BJ (cell line): ENCODE data around the gene ERP44. TPM values are rescaled to one million over a fixed set of nuclear protein-coding genes. Genes with fewer than 3 reads are reported as not detected.

Experiments
- CTCF ChIA-PET: fragments of 350-600 bp; formaldehyde crosslinking; extraction: SDS; loops from one replicate; lab custom pipeline; 2021; ENCODE audit warnings: antibody characterized with exemption, inconsistent platforms; lab: Yijun Ruan, JAX
- POLR2A ChIA-PET: fragments of 300-600 bp; sonication (Branson Sonifier 250); formaldehyde crosslinking; extraction: SDS; loops from one replicate; lab custom pipeline; 2021; ENCODE audit warnings: antibody characterized with exemption; lab: Charles Lee
- DNase-seq: peaks from one replicate; pipeline ENCODE4 v3.0.0-alpha.2; 2011; ENCODE audit warnings: low read depth
- H3K27me3 ChIP-seq: 2 replicates; pipeline ENCODE4 v1.6.0; 2011; ENCODE audit warnings: low read length; ENCODE audit not compliant: control insufficient read depth, insufficient read depth
- H3K36me3 ChIP-seq: 2 replicates; pipeline ENCODE4 v1.5.1; 2011; ENCODE audit warnings: low read length; ENCODE audit not compliant: control insufficient read depth, insufficient read depth
- H3K4me3 ChIP-seq: 2 replicates; pipeline ENCODE4 v1.5.1; 2011; ENCODE audit warnings: low read depth, mild to moderate bottlenecking, control low read depth, low read length
- polyA plus RNA-seq: library from polyadenylated mRNA; depleted of rRNA; stranded (reverse); fragments of >200 nt; gene quantifications from 2 replicates; pipeline ENCODE4 v1.2.3, GENCODE V29; 2011
- TF ChIP-seq, protein P1 (sequence below): IDR thresholded peaks from 2 replicates; pipeline ENCODE4 v1.5.1; 2011; ENCODE audit warnings: low read depth, mild to moderate bottlenecking, control low read depth, inconsistent platforms, low read length, moderate library complexity; ENCODE audit not compliant: insufficient read depth

Gene ERP44
- polyA plus RNA-seq, 1 experiment = 9.8 TPM

DNA sequence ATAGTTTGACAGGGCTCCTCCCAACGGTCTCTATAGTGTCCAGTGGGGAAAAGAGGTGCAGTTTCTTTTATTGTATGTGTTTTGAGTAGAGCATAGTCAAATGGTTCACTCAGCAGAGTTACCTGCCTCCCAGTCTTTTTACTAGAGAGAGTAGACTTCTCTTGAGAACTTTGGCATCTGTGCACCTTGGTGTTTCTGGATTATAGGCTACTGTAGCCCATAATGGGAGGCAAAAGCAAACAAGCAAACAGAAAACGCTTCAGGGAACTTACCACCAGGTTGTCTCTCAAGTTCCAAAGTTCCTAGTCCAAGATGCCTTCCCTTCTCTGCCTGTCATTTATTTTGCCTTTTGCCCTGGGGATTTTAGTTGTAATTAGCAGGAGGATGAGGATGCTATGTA lies 26.4 kb upstream of the ERP44 start:
- DNase-seq = no peak
- ChIA-PET CTCF (no interaction called here), POLR2A (no interaction called here)
- no peaks in the 10 kb centered on the region for H3K36me3 ChIP-seq
- H3K27me3 ChIP-seq = no peaks in the 10 kb centered on the region
- TF ChIP-seq, protein P1, sequence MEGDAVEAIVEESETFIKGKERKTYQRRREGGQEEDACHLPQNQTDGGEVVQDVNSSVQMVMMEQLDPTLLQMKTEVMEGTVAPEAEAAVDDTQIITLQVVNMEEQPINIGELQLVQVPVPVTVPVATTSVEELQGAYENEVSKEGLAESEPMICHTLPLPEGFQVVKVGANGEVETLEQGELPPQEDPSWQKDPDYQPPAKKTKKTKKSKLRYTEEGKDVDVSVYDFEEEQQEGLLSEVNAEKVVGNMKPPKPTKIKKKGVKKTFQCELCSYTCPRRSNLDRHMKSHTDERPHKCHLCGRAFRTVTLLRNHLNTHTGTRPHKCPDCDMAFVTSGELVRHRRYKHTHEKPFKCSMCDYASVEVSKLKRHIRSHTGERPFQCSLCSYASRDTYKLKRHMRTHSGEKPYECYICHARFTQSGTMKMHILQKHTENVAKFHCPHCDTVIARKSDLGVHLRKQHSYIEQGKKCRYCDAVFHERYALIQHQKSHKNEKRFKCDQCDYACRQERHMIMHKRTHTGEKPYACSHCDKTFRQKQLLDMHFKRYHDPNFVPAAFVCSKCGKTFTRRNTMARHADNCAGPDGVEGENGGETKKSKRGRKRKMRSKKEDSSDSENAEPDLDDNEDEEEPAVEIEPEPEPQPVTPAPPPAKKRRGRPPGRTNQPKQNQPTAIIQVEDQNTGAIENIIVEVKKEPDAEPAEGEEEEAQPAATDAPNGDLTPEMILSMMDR = no peak
- no peak overlapping the region for H3K4me3 ChIP-seq

DNA sequence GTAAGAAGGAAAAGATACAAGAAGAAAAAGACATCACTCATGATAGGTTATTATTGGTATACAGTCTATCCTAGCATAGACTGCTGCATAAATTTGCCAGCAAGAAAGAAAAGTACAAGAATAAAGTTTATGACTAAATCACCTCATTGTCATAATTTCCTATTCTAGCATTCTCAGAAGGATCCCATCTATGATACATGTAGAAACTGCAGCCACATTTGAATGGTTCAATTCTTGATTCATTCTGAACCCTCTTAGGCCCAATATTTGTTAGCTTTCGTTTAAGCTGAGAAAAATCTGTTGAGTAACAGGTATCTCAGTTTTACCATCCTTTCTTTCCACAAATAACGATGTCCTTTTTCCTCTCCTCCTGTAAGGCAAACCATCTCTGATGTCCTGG lies 21.5 kb upstream of the ERP44 start:
- H3K36me3 ChIP-seq = no peaks in the 10 kb centered on the region
- TF ChIP-seq, protein P1 = no peak
- ChIA-PET CTCF (no interaction called here), POLR2A (no interaction called here)
- no peak for DNase-seq
- no peak overlapping the region for H3K4me3 ChIP-seq
- no peaks in the 10 kb centered on the region for H3K27me3 ChIP-seq

GRCh38 chr9:100117316-100117715 lies 18.5 kb upstream of the ERP44 start:
- ChIA-PET CTCF (no interaction called here), POLR2A (no interaction called here)
- Histone ChIP-seq H3K27me3 (no peaks in the 10 kb centered on the region), H3K36me3 (no peaks in the 10 kb centered on the region), H3K4me3 (no peak overlapping the region)
- TF ChIP-seq, protein P1 = no peak
- no peak for DNase-seq

DNA sequence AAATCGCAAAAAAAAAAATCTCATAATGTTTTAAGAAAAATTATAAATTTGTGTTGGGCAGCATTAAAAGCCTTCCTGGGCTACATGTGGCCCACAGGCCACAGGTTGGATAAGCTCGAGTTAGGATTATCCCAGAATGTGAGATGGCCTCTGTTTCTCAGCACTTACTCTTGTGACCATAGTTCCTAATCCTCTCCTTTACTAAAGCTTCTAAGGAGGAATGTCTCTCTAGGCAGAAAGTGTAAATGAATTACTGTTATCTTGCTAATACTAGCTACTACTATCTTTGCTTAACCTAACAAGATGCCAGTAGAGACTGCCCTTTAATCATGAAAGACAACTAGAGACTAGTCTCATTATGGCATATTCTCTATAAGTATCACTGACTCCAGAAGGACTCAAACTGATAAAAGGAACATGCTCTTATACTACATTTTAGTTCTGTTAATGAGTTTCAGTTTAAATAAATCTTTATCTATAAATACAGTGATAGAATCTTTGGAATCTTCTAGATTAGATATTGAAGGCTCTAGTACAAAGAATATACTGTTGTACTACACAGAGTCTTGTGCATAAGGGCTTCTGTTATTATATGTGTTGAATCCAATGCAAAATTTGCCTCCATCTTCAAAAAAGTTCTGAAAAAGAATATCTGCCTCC lies 14.0 kb upstream of the ERP44 start:
- ChIA-PET CTCF (interaction anchor here (0.9 kb wide), 1 partner anchor 10 kb away, joined by 3 read pairs; no protein-coding TSS in a partner anchor), POLR2A (interaction anchor here (0.6 kb wide), 1 partner anchor 205 kb away, joined by 6 read pairs; no protein-coding TSS in a partner anchor)
- no peaks in the 10 kb centered on the region for H3K27me3 ChIP-seq
- no peaks in the 10 kb centered on the region for H3K36me3 ChIP-seq
- TF ChIP-seq, protein P1 = no peak
- DNase-seq = no peak
- no peak overlapping the region for H3K4me3 ChIP-seq

- POLR2A ChIA-PET = interaction anchor here (0.6 kb wide), 1 partner anchor 8 kb away, joined by 3 read pairs; no protein-coding TSS in a partner anchor
- H3K27me3 ChIP-seq = no peaks in the 10 kb centered on the region
- CTCF ChIA-PET = interaction anchor here (0.6 to 1.3 kb wide), 3 partner anchors 102 to 448 kb away, joined by 3 to 5 read pairs (median 4); no protein-coding TSS in a partner anchor
- TF ChIP-seq, protein P1 = no peak
- no peaks in the 10 kb centered on the region; the same call in none of the 2 replicates for H3K36me3 ChIP-seq
- no peak overlapping the region for H3K4me3 ChIP-seq
- DNase-seq = peak; percentile 88
Measured at GRCh38 chr9:100111235-100111634, 12.4 kb upstream of the ERP44 start.
